ENCODE measurements around the gene DHRS13. TPM values are rescaled to one million over a fixed set of nuclear protein-coding genes. Genes with fewer than 3 reads are reported as not detected.

The DHRS13 gene
- total and polyA plus RNA-seq, 7 donors = 2.1 to 15.0 (median 3.9) TPM

DNA sequence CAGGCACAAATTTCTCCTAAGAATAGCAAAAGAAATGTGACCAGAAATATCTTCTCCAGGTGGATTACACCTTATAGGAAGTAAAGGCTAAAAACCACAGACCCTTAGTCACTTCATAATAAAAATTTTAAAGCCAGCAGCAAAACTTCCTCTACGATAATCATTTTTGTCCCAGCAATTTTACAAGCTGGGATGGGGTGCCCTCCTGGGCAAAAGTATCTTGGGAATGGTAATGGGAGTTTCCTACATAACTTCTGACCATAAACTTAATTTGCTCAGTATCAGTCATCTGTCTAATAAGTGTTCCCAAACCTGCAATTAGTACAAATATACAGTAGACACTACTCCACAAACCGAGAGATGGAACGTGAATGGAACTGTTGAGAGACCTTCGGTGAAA lies 45.5 kb upstream of the DHRS13 start:
- peaks cover 0 to 59% (median 48%) of the 10 kb centered on the region in 4 donors for H3K4me1 ChIP-seq
- H3K9me3 ChIP-seq = no peaks in the 10 kb centered on the region
- H3K27ac ChIP-seq = peak overlapping the region; percentile 94 to 99 (median 98)

DNA sequence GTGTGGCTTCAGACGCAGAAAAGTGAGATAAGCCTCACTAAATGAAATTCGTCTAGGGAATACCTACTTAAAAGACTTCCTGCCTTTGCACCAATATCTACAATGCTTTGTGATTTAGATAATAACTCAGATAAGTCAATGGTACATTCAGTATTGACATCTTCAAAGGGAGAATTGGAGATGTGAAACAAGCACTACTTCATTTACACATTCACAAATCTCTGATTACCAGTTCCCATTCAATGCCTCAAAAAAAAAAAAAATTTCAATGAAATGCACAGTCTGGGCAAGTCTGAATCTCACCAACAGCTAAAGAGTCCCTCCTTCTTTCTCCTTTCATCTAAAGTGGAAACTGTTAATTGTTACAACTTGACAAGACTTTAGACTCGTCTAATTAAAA lies 44.8 kb upstream of the DHRS13 start:
- Histone ChIP-seq H3K27me3 (no peaks in the 10 kb centered on the region), H3K36me3 (no peaks in the 10 kb centered on the region), H3K27ac (peak overlapping the region; percentile 94 to 99 (median 98)), H3K9me3 (no peaks in the 10 kb centered on the region), H3K4me3 (no peak overlapping the region), H3K4me1 (peaks cover 0 to 52% (median 48%) of the 10 kb centered on the region in 4 donors)
- WGBS, 2 donors = 35 to 47% methylated on average over 3 of the region's 3 CpGs
- TF ChIP-seq POLR2A (IDR thresholded peaks at IDR 0.05) (no peak), EP300 (IDR thresholded peaks at IDR 0.05) (no peak), POLR2AphosphoS5 (IDR thresholded peaks at IDR 0.05) (no peak)
- TF ChIP-seq, protein P1, sequence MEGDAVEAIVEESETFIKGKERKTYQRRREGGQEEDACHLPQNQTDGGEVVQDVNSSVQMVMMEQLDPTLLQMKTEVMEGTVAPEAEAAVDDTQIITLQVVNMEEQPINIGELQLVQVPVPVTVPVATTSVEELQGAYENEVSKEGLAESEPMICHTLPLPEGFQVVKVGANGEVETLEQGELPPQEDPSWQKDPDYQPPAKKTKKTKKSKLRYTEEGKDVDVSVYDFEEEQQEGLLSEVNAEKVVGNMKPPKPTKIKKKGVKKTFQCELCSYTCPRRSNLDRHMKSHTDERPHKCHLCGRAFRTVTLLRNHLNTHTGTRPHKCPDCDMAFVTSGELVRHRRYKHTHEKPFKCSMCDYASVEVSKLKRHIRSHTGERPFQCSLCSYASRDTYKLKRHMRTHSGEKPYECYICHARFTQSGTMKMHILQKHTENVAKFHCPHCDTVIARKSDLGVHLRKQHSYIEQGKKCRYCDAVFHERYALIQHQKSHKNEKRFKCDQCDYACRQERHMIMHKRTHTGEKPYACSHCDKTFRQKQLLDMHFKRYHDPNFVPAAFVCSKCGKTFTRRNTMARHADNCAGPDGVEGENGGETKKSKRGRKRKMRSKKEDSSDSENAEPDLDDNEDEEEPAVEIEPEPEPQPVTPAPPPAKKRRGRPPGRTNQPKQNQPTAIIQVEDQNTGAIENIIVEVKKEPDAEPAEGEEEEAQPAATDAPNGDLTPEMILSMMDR (IDR thresholded peaks at IDR 0.05) = no peak
- DNase-seq = no peak
- intact Hi-C loops (cut with DNase I) = loop anchor here (5.0 kb wide), 1 partner anchor 135 kb away; no protein-coding TSS in a partner anchor

More for the DNA sequence above, 45.5 kb upstream of the DHRS13 start:
- peak overlapping the region in 3 of 4 donors; percentile 95 to 96 (median 95) for H3K4me3 ChIP-seq
- intact Hi-C loops (cut with DNase I) = loop anchor here (5.0 kb wide), 1 partner anchor 136 kb away; no protein-coding TSS in a partner anchor
- TF ChIP-seq POLR2AphosphoS5 (IDR thresholded peaks at IDR 0.05) (no peak), POLR2A (IDR thresholded peaks at IDR 0.05) (no peak), EP300 (IDR thresholded peaks at IDR 0.05) (no peak)
- TF ChIP-seq, protein P1 (IDR thresholded peaks at IDR 0.05) = no peak
- 7 to 16% methylated on average over 4 of the region's 4 CpGs for WGBS, 2 donors
- H3K27me3 ChIP-seq = no peaks in the 10 kb centered on the region
- DNase-seq = no peak
- no peaks in the 10 kb centered on the region for H3K36me3 ChIP-seq

DNA sequence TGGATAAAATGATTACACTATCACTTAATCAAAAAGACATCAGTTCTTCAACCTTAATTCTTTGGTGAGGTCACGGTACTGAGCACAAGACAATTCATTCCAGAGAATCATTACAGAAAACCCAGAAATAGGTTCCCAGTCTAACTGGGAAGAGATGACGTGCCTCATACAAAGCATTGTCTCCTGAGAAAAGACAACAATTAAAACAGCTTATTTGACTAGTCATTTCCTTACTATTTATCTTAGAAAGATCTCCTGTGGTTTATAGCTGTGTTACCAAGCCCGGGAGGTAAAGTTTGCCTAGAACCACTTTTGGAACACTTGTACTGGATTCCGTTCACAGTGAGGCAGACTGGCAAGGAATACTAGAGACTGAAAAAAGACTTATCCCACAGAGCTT lies 43.4 kb upstream of the DHRS13 start:
- no peaks in the 10 kb centered on the region for H3K9me3 ChIP-seq
- H3K4me1 ChIP-seq = peaks cover 0 to 63% (median 56%) of the 10 kb centered on the region in 4 donors
- 43 to 57% methylated on average over 4 of the region's 4 CpGs for WGBS, 2 donors
- intact Hi-C loops (cut with DNase I) = loop anchor here (5.0 kb wide), 1 partner anchor 134 kb away; no protein-coding TSS in a partner anchor
- H3K4me3 ChIP-seq = no peak overlapping the region
- DNase-seq = no peak
- no peaks in the 10 kb centered on the region for H3K36me3 ChIP-seq
- H3K27ac ChIP-seq = peak overlapping the region; percentile 8 to 99 (median 73)
- TF ChIP-seq EP300 (IDR thresholded peaks at IDR 0.05) (no peak), POLR2A (IDR thresholded peaks at IDR 0.05) (no peak), POLR2AphosphoS5 (IDR thresholded peaks at IDR 0.05) (no peak)
- TF ChIP-seq, protein P1 (IDR thresholded peaks at IDR 0.05) = no peak
- H3K27me3 ChIP-seq = no peaks in the 10 kb centered on the region

DNA sequence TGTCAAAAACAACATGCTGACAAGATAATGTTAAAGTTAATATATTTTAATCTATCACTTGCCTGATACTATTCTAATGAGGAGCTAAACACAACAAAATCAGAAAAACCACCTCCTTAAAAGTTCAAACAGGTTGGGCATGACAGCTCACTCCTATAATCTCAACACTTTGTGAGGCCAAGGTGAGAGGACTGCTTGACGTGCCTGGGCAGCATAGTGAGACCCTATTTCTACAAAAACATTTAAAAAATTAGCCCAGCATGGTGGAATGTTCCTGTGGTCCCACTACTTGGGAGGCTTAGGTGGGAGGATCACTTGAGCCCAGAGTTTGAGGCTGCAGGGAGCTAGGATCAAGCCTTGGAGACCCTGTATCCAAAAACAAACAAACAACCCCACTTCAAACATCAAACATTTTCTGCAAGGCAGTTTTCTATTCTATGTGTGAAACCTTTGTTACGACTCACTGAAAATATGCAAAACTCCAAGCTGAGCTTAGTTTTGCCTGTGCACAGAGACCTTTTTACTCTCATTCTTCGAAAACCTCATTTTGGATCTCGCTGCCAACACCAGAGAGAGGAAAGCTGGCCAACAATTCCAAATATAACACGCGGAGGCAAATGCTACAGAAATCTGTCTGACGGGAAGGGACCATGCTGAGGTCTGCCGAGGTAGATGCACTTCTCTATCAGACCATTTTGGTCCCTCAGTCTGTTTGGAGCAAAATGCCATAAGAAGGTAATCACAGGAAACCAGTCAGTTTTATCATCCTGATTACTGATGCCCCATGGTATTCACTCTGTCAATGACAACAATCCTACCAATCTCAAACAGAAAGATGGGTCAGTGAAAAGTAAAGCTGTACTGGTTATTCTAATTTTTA lies 42.2 kb upstream of the DHRS13 start:
- Histone ChIP-seq H3K27ac (peak overlapping the region; percentile 8 to 99 (median 73)), H3K9me3 (no peaks in the 10 kb centered on the region), H3K36me3 (no peaks in the 10 kb centered on the region), H3K4me3 (no peak overlapping the region), H3K4me1 (peaks cover 0 to 74% (median 67%) of the 10 kb centered on the region in 4 donors), H3K27me3 (no peaks in the 10 kb centered on the region)
- intact Hi-C loops (cut with DNase I) = loop anchor here (5.0 kb wide), 1 partner anchor 133 kb away; no protein-coding TSS in a partner anchor
- no peak for DNase-seq
- TF ChIP-seq EP300 (IDR thresholded peaks at IDR 0.05) = no peak
- TF ChIP-seq, protein P1 (IDR thresholded peaks at IDR 0.05) = no peak
- no peak for TF ChIP-seq POLR2AphosphoS5 (IDR thresholded peaks at IDR 0.05)
- no peak for TF ChIP-seq POLR2A (IDR thresholded peaks at IDR 0.05)
- WGBS, 2 donors = 68 to 87% methylated on average over 8 of the region's 8 CpGs

Measured in sigmoid colon (tissue), 7 donors.